OCI-LY3 (cell line): Measurements from ENCODE around the gene NHEJ1.

Source experiments
- CTCF ChIP-seq: fragments of 200-600, 300-600 bp; sonication (generic); IDR thresholded peaks from 2 replicates; pipeline ENCODE4 v1.5.1; 2014; ENCODE audit warnings: antibody characterized with exemption, low read length, low read depth
- EZH2phosphoT487 ChIP-seq: fragments of 200-600 bp; shearing (Covaris generic); IDR thresholded peaks from 2 replicates; pipeline ENCODE4 v1.6.1; 2018; ENCODE audit warnings: antibody characterized with exemption, mixed run types, low read depth

GRCh38 chr2:219206328-219207133 lies 45.9 kb upstream of the NHEJ1 start, which contains the start of gene ZFAND2B:
- TF ChIP-seq CTCF (no peak), EZH2phosphoT487 (no peak)
